ENCODE results near the gene MTHFD2L. TPM values are rescaled to one million over a fixed set of nuclear protein-coding genes. Genes with fewer than 3 reads are reported as not detected.

MTHFD2L gene
- total RNA-seq, 1 experiment from 2014 or later, result 11.6 TPM

GRCh38 chr4:74190919-74191397 is 33.0 kb downstream of the MTHFD2L start:
- no TSS peak for BruUV-seq (replicated peaks)
- TF ChIP-seq, protein P1, sequence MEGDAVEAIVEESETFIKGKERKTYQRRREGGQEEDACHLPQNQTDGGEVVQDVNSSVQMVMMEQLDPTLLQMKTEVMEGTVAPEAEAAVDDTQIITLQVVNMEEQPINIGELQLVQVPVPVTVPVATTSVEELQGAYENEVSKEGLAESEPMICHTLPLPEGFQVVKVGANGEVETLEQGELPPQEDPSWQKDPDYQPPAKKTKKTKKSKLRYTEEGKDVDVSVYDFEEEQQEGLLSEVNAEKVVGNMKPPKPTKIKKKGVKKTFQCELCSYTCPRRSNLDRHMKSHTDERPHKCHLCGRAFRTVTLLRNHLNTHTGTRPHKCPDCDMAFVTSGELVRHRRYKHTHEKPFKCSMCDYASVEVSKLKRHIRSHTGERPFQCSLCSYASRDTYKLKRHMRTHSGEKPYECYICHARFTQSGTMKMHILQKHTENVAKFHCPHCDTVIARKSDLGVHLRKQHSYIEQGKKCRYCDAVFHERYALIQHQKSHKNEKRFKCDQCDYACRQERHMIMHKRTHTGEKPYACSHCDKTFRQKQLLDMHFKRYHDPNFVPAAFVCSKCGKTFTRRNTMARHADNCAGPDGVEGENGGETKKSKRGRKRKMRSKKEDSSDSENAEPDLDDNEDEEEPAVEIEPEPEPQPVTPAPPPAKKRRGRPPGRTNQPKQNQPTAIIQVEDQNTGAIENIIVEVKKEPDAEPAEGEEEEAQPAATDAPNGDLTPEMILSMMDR (IDR thresholded peaks at IDR 0.05; ENCODE audit: insufficient read depth in 1 of 2, low read depth in 1 of 2, low read length in 1 of 2, severe bottlenecking in 1 of 2, unreplicated experiment in 1 of 2), result no peak
- ChIA-PET POLR2A (no interaction called here), CTCF (interaction anchor here (2.6 kb wide), 1 partner anchor 122 kb away, joined by 8 read pairs; no protein-coding TSS in a partner anchor)
- Histone ChIP-seq H3K27me3 (replicated peaks; ENCODE audit: control insufficient read depth, insufficient read depth, low read length) (no peaks in the 10 kb centered on the region), H3K4me1 (no peaks in the 10 kb centered on the region; the same call in 1 of the 2 replicates), H3K9me3 (peaks cover 6% of the 10 kb centered on the region; the same call in 1 of the 2 replicates), H3K36me3 (ENCODE audit: control insufficient read depth, insufficient read depth, low read length) (no peaks in the 10 kb centered on the region), H3K4me3 (ENCODE audit: low read depth, low read length) (no peak overlapping the region)
- intact Hi-C loops (cut with micrococcal nuclease; ENCODE audit: unreplicated experiment), result loop anchor here (1.0 kb wide), 1 partner anchor 11 kb away; no protein-coding TSS in a partner anchor
- H3K27ac Mint-ChIP-seq (ENCODE audit: unreplicated experiment), result no peak overlapping the region
- H3K36me3 Mint-ChIP-seq (ENCODE audit: insufficient read depth, unreplicated experiment), result no peaks in the 10 kb centered on the region
- peak in 1 of 2 experiments; percentile 11 for DNase-seq
- peaks cover 9% of the 10 kb centered on the region for H3K9me3 Mint-ChIP-seq (ENCODE audit: unreplicated experiment)
- H3K27me3 Mint-ChIP-seq (ENCODE audit: insufficient read depth, unreplicated experiment), result no peaks in the 10 kb centered on the region
- H3K4me1 Mint-ChIP-seq (ENCODE audit: low read depth, unreplicated experiment), result no peaks in the 10 kb centered on the region
- no peak overlapping the region for H3K4me3 Mint-ChIP-seq (ENCODE audit: unreplicated experiment)

DNA sequence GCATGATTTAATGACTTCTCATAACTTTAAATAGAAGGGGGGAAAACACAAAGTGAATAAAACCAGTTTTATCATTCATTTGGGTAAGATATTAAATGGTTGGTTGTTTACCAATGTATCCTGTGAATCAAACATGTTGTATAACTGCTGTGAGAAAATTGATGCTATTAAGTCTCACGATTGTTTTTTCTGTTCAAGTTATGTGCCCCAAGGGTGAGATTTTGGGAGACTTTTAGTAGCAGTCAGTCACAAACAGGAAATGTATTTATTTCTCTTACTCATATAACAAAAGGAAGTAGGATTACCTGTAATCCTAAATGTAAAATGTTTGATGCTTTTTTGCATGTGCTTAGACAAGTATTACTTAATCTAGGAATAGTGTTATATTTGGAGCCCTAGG is 39.2 kb downstream of the MTHFD2L start:
- Histone ChIP-seq H3K9me3 (peaks cover 6% of the 10 kb centered on the region; the same call in 1 of the 2 replicates), H3K4me1 (peaks cover 16% of the 10 kb centered on the region), H3K4me3 (ENCODE audit: low read depth, low read length) (no peak overlapping the region), H3K36me3 (ENCODE audit: control insufficient read depth, insufficient read depth, low read length) (no peaks in the 10 kb centered on the region), H3K27me3 (replicated peaks; ENCODE audit: control insufficient read depth, insufficient read depth, low read length) (no peaks in the 10 kb centered on the region)
- TF ChIP-seq, protein P1 (IDR thresholded peaks at IDR 0.05; ENCODE audit: insufficient read depth in 1 of 2, low read depth in 1 of 2, low read length in 1 of 2, severe bottlenecking in 1 of 2, unreplicated experiment in 1 of 2), result no peak
- CTCF ChIA-PET, result no interaction called here
- no peak for DNase-seq
- Mint-ChIP-seq H3K36me3 (ENCODE audit: insufficient read depth, unreplicated experiment) (peaks cover 1% of the 10 kb centered on the region), H3K9me3 (ENCODE audit: unreplicated experiment) (peaks cover 9% of the 10 kb centered on the region), H3K4me1 (ENCODE audit: low read depth, unreplicated experiment) (peaks cover 4% of the 10 kb centered on the region), H3K4me3 (ENCODE audit: unreplicated experiment) (no peak overlapping the region), H3K27me3 (ENCODE audit: insufficient read depth, unreplicated experiment) (no peaks in the 10 kb centered on the region), H3K27ac (ENCODE audit: unreplicated experiment) (no peak overlapping the region)
- POLR2A ChIA-PET, result interaction anchor here (0.6 kb wide), 1 partner anchor 23 kb away, joined by 8 read pairs; no protein-coding TSS in a partner anchor
- BruUV-seq (replicated peaks), result no TSS peak
- intact Hi-C loops (cut with micrococcal nuclease; ENCODE audit: unreplicated experiment), result no loop called here

DNA sequence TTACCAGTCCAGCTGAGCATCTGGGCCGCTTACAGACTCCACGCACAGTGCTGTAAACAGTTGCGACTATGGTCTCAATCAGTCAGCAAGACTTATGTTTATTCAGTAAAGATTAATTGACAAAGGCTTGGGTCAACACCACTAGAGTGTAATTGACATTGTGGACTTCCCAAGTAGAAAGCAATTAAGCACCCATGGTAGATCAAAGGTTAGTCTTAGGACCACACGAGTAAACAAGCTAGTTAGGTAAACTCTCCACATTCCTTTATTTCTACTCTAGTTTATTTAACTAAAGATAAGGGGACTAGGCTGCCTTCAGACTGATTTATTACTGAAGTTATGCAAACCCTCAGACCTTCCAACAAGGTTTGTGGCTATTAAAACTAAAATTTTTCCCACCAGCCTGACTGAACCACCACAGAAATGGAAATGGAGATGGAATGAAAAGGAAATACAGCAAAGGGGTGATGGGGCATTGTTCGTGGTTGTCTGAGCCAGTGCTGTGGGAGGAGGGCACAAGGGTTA is 44.2 kb downstream of the MTHFD2L start:
- Histone ChIP-seq H3K9me3 (no peaks in the 10 kb centered on the region), H3K27me3 (replicated peaks; ENCODE audit: control insufficient read depth, insufficient read depth, low read length) (no peaks in the 10 kb centered on the region), H3K4me1 (peaks cover 65% of the 10 kb centered on the region), H3K36me3 (ENCODE audit: control insufficient read depth, insufficient read depth, low read length) (no peaks in the 10 kb centered on the region), H3K4me3 (ENCODE audit: low read depth, low read length) (no peak overlapping the region)
- DNase-seq, result peak; percentile 52 to 72
- H3K27ac Mint-ChIP-seq (ENCODE audit: unreplicated experiment), result peak overlapping the region; percentile 72
- peak overlapping the region; percentile 68 for H3K4me3 Mint-ChIP-seq (ENCODE audit: unreplicated experiment)
- peaks cover 6% of the 10 kb centered on the region for H3K36me3 Mint-ChIP-seq (ENCODE audit: insufficient read depth, unreplicated experiment)
- ChIA-PET CTCF (interaction anchor here (2.0 kb wide), 1 partner anchor 27 kb away, joined by 5 read pairs; no protein-coding TSS in a partner anchor), POLR2A (no interaction called here)
- H3K4me1 Mint-ChIP-seq (ENCODE audit: low read depth, unreplicated experiment), result peaks cover 41% of the 10 kb centered on the region
- H3K9me3 Mint-ChIP-seq (ENCODE audit: unreplicated experiment), result no peaks in the 10 kb centered on the region
- BruUV-seq (replicated peaks), result no TSS peak
- intact Hi-C loops (cut with micrococcal nuclease; ENCODE audit: unreplicated experiment), result loop anchor here (1.0 to 2.0 kb wide), 4 partner anchors 11 to 466 kb away; no protein-coding TSS in a partner anchor
- TF ChIP-seq, protein P1 (IDR thresholded peaks at IDR 0.05; ENCODE audit: insufficient read depth in 1 of 2, low read depth in 1 of 2, low read length in 1 of 2, severe bottlenecking in 1 of 2, unreplicated experiment in 1 of 2), result no peak
- no peaks in the 10 kb centered on the region for H3K27me3 Mint-ChIP-seq (ENCODE audit: insufficient read depth, unreplicated experiment)
